Liver (tissue), 9 donors: ENCODE data around the gene RPUSD1. TPM values are rescaled to one million over a fixed set of nuclear protein-coding genes. Genes with fewer than 3 reads are reported as not detected.

Experiments
- DNase-seq: peaks from one replicate; pipeline ENCODE4 v3.0.0-alpha.2; 2017; ENCODE audit warnings: low spot score
- H3K27ac ChIP-seq, 2 donors: one replicate each; pipeline ENCODE4 v1.7.0; 2013; ENCODE audit warnings: inconsistent platforms in 2 of 2, low read length in 2 of 2, control low read depth in 1 of 2, low read depth in 1 of 2, mild to moderate bottlenecking in 1 of 2
- H3K27me3 ChIP-seq, 4 donors: one replicate each; pipeline versions ENCODE4 v1.6.1 to v1.7.0; 2013; ENCODE audit warnings: low read length in 3 of 4, inconsistent platforms in 1 of 4, mild to moderate bottlenecking in 1 of 4, moderate library complexity in 1 of 4; ENCODE audit not compliant: control insufficient read depth in 4 of 4, insufficient read depth in 4 of 4
- H3K36me3 ChIP-seq, 4 donors: one replicate each; pipeline versions ENCODE4 v1.6.1 to v1.7.0; 2013; ENCODE audit warnings: low read length in 3 of 4, mild to moderate bottlenecking in 3 of 4, low read depth in 1 of 4, moderate library complexity in 1 of 4; ENCODE audit not compliant: control insufficient read depth in 4 of 4, insufficient read depth in 3 of 4
- H3K4me1 ChIP-seq, 4 donors: one replicate each; pipeline versions ENCODE4 v1.6.1 to v1.7.0; 2013; ENCODE audit warnings: low read length in 3 of 4, mild to moderate bottlenecking in 3 of 4, moderate library complexity in 1 of 4; ENCODE audit not compliant: control insufficient read depth in 4 of 4, insufficient read depth in 4 of 4
- H3K4me3 ChIP-seq, 3 donors: one replicate each; pipeline versions ENCODE4 v1.6.1 to v1.7.0; 2013; ENCODE audit warnings: low read length in 3 of 3, control low read depth in 1 of 3, low read depth in 1 of 3, mild to moderate bottlenecking in 1 of 3
- H3K9ac ChIP-seq, 2 donors: one replicate each; pipeline ENCODE4 v1.7.0; 2013; ENCODE audit warnings: low read length in 2 of 2, mild to moderate bottlenecking in 2 of 2, moderate library complexity in 2 of 2, control low read depth in 1 of 2, low read depth in 1 of 2
- H3K9me3 ChIP-seq, 4 donors: one replicate each; pipeline versions ENCODE4 v1.6.1 to v1.7.0; 2013; ENCODE audit warnings: low read length in 3 of 4; ENCODE audit not compliant: control insufficient read depth in 4 of 4
- FOXA2 ChIP-seq: IDR thresholded peaks from 2 replicates; pipeline ENCODE4 v1.6.1; 2016; ENCODE audit warnings: antibody characterized with exemption
- GABPA ChIP-seq, 2 donors: IDR thresholded peaks in 1 of 2; conservative IDR thresholded peaks in 1 of 2; 2 replicates each; pipeline ENCODE4 v1.6.1; 2016; ENCODE audit warnings: antibody characterized with exemption in 2 of 2, mild to moderate bottlenecking in 1 of 2, moderate library complexity in 1 of 2
- HNF4G ChIP-seq: IDR thresholded peaks from 2 replicates; pipeline ENCODE4 v1.6.1; 2016; ENCODE audit warnings: antibody characterized with exemption
- MAX ChIP-seq: IDR thresholded peaks from 2 replicates; pipeline ENCODE4 v1.6.1; 2016; ENCODE audit warnings: antibody characterized with exemption
- NR2F2 ChIP-seq: IDR thresholded peaks from 2 replicates; pipeline ENCODE4 v1.6.1; 2016; ENCODE audit warnings: antibody characterized with exemption
- RAD21 ChIP-seq, 2 donors: IDR thresholded peaks; 2 replicates each; pipeline ENCODE4 v1.6.1; 2016; ENCODE audit warnings: antibody characterized with exemption in 2 of 2, mild to moderate bottlenecking in 2 of 2
- RXRA ChIP-seq, 2 donors: IDR thresholded peaks; 2 replicates each; pipeline ENCODE4 v1.6.1; 2017 to 2018; ENCODE audit warnings: antibody characterized with exemption in 2 of 2, mild to moderate bottlenecking in 1 of 2
- TAF1 ChIP-seq: conservative IDR thresholded peaks from 2 replicates; pipeline ENCODE4 v1.6.1; 2016; ENCODE audit warnings: antibody characterized with exemption, mild to moderate bottlenecking
- ZBTB33 ChIP-seq: IDR thresholded peaks from 2 replicates; pipeline ENCODE4 v1.6.1; 2016; ENCODE audit warnings: antibody characterized with exemption
- WGBS: extraction: QIAGEN DNeasy Blood & Tissue Kit; methylation state at CpG from one replicate; pipeline ENCODE4 v1.1.7; 2013; 5-methylcytosine and 5-hydroxymethylcytosine counted together
- polyA plus RNA-seq, 2 donors: library from polyadenylated mRNA; stranded (reverse) in 1 of 2; unstranded in 1 of 2; fragments of 200-250 nt in 1 of 2; fragments of >200 nt in 1 of 2; fragmentation: Nextera tagmentation in 1 of 2; extraction: Ambion mirVana in 1 of 2; gene quantifications; one replicate each; pipeline versions ENCODE4 v1.2.1 to v1.2.3, GENCODE V29; 2013 to 2015
- total RNA-seq, 2 donors: library from RNA; depleted of rRNA; stranded (reverse); fragments of >200 nt; gene quantifications; one replicate each; pipeline ENCODE4 v1.2.3, GENCODE V29; 2014
- TF ChIP-seq, protein P1 (sequence below): fragments of 150-350 bp; IDR thresholded peaks from 2 replicates; pipeline ENCODE4 v1.5.1; 2017; ENCODE audit warnings: improper control_type of control experiment, low read depth, low read length; ENCODE audit not compliant: missing input control
- donor health status: healthy.
- donor health status: healthy.
- donor health status: healthy.
- donor health status: healthy.
- donor health status: healthy.

RPUSD1 gene
- total and polyA plus RNA-seq, 4 donors: 4.5 to 10.7 (median 8.9) TPM

DNA sequence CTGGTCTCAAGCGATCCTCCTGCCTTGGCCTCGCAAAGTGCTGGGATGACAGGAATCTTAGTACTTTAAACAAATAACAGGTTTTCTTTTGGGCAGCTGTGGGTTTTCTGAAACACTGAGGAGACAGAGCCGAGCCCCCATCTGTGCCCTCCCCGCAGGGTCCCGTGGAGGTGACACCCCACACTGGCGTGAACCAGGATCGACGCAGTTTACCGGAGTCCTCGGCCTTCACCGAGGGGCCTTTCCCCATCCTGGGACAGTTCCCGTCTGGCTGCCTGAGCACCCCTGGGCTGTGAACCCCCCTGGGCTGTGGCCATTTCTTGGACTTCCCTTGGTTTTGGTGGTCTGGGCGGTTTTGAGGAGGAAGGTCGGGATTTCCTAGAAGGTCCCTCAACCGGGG, 27.7 kb upstream of the RPUSD1 start:
- Histone ChIP-seq H3K27ac (no peak overlapping the region), H3K9me3 (no peaks in the 10 kb centered on the region), H3K4me3 (no peak overlapping the region), H3K9ac (no peak overlapping the region), H3K4me1 (no peaks in the 10 kb centered on the region), H3K36me3 (no peaks in the 10 kb centered on the region), H3K27me3 (peaks cover 2 to 9% (median 6%) of the 10 kb centered on the region in 4 donors)
- TF ChIP-seq RAD21 (IDR thresholded peaks at IDR 0.05) (no peak), TAF1 (no peak), ZBTB33 (no peak), MAX (no peak)
- 91% methylated on average over 15 of the region's 15 CpGs for WGBS
- no peak for DNase-seq

- H3K27me3 ChIP-seq: peaks cover 2 to 9% (median 6%) of the 10 kb centered on the region in 4 donors
- no peak overlapping the region for H3K4me3 ChIP-seq
- DNase-seq: no peak
- H3K27ac ChIP-seq: no peak overlapping the region
- WGBS: 81% methylated on average over 9 of the region's 9 CpGs
- H3K36me3 ChIP-seq: no peaks in the 10 kb centered on the region
- H3K9me3 ChIP-seq: no peaks in the 10 kb centered on the region
- H3K9ac ChIP-seq: no peak overlapping the region
- TF ChIP-seq FOXA2 (no peak), RAD21 (IDR thresholded peaks at IDR 0.05) (no peak), ZBTB33 (no peak), HNF4G (no peak), TAF1 (no peak), RXRA (IDR thresholded peaks at IDR 0.05) (no peak), GABPA (IDR thresholded peaks at IDR 0.05 in 1 of 2, conservative IDR thresholded peaks at IDR 0.05 in 1 of 2) (no peak)
- TF ChIP-seq, protein P1, sequence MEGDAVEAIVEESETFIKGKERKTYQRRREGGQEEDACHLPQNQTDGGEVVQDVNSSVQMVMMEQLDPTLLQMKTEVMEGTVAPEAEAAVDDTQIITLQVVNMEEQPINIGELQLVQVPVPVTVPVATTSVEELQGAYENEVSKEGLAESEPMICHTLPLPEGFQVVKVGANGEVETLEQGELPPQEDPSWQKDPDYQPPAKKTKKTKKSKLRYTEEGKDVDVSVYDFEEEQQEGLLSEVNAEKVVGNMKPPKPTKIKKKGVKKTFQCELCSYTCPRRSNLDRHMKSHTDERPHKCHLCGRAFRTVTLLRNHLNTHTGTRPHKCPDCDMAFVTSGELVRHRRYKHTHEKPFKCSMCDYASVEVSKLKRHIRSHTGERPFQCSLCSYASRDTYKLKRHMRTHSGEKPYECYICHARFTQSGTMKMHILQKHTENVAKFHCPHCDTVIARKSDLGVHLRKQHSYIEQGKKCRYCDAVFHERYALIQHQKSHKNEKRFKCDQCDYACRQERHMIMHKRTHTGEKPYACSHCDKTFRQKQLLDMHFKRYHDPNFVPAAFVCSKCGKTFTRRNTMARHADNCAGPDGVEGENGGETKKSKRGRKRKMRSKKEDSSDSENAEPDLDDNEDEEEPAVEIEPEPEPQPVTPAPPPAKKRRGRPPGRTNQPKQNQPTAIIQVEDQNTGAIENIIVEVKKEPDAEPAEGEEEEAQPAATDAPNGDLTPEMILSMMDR: no peak
- no peaks in the 10 kb centered on the region for H3K4me1 ChIP-seq
These were observed 26.8 kb upstream of the RPUSD1 start for GRCh38 chr16:814974-815373.

DNA sequence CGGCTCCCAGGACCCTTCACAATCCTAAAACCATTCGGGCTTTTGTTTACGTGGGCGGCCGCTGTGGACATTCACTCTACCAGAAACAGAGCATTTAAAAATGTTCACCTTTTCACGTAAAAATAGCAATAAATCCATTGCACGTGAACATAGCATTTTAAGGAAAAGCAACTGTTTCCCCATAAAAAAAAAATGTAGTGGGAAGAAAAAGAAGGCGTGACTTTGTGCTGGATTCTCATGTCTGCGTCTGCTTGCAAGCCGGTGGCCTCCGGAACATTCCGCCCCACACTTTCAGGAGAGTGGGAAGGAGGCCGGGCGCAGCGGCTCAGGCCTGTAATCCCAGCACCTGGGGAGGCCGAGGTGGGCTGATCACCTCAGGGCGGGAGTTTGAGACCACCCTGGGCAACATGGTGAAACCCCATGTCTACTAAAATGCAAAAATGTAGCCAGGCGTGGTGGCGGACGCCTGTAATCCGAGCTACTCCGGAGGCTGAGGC, 25.8 kb upstream of the RPUSD1 start:
- 64% methylated on average over 22 of the region's 22 CpGs for WGBS
- Histone ChIP-seq H3K9me3 (no peaks in the 10 kb centered on the region), H3K27me3 (peaks cover 2 to 9% (median 6%) of the 10 kb centered on the region in 4 donors), H3K4me1 (no peaks in the 10 kb centered on the region), H3K4me3 (no peak overlapping the region), H3K9ac (no peak overlapping the region), H3K27ac (no peak overlapping the region), H3K36me3 (no peaks in the 10 kb centered on the region)
- TF ChIP-seq TAF1: no peak
- no peak for TF ChIP-seq FOXA2
- no peak for TF ChIP-seq GABPA (IDR thresholded peaks at IDR 0.05 in 1 of 2, conservative IDR thresholded peaks at IDR 0.05 in 1 of 2)
- TF ChIP-seq NR2F2: no peak
- no peak for TF ChIP-seq RXRA (IDR thresholded peaks at IDR 0.05)
- no peak for DNase-seq
